ENCODE results near the gene SNRK. TPM values are rescaled to one million over a fixed set of nuclear protein-coding genes. Genes with fewer than 3 reads are reported as not detected.
A peak's percentile ranks its signal among the peaks of the same experiment; 100 is the strongest.

The SNRK gene
- total and polyA plus RNA-seq, 9 of the 15 experiments (the other 6 are each of a cell fraction or from before 2014, with no cell fraction given), result 1.7 to 12.3 (median 7.3) TPM

- TF ChIP-seq ZNF384 (IDR thresholded peaks at IDR 0.05; ENCODE audit: low read depth, low read length) (0 out of 2 replicates have a peak, but pooled peaks have one; percentile 39), TBL1XR1 (IDR thresholded peaks at IDR 0.05; ENCODE audit: low read length in 2 of 2) (peak in 1 of 2 experiments; percentile 30; a peak in 1 of 4 replicates), STAG1 (CRISPR knock-in tag; IDR thresholded peaks at IDR 0.05; ENCODE audit: borderline replicate concordance) (no peak), RFX5 (IDR thresholded peaks at IDR 0.05; ENCODE audit: low read depth, low read length) (no peak), HDAC2 (IDR thresholded peaks at IDR 0.05) (0 out of 2 replicates have a peak, but pooled peaks have one; percentile 53), CGGBP1 (CRISPR knock-in tag; IDR thresholded peaks at IDR 0.05) (no peak), ZNF274 (IDR thresholded peaks at IDR 0.05; ENCODE audit: borderline replicate concordance, low read depth, low read length) (no peak), NEUROD1 (IDR thresholded peaks at IDR 0.05; ENCODE audit: borderline replicate concordance, low read depth, low read length, partially characterized antibody) (no peak), ZNF445 (CRISPR knock-in tag; IDR thresholded peaks at IDR 0.05; ENCODE audit: low read depth) (no peak), MXI1 (IDR thresholded peaks at IDR 0.05; ENCODE audit: low read depth, low read length) (no peak; the same call in 1 of the 2 replicates), CCAR2 (IDR thresholded peaks at IDR 0.05; ENCODE audit: low read depth, low read length) (no peak), ZFX (CRISPR knock-in tag; IDR thresholded peaks at IDR 0.05) (peak; percentile 62), HINFP (tag; conservative IDR thresholded peaks at IDR 0.05; ENCODE audit: low read depth) (no peak), SMARCB1 (IDR thresholded peaks at IDR 0.05; ENCODE audit: insufficient read length, low read depth) (no peak), ZNF511 (CRISPR knock-in tag; IDR thresholded peaks at IDR 0.05) (peak; percentile 80), ZBTB33 (CRISPR knock-in tag; IDR thresholded peaks at IDR 0.05) (no peak), RBBP5 (IDR thresholded peaks at IDR 0.05; ENCODE audit: borderline replicate concordance, insufficient read depth, low read length, poor library complexity, severe bottlenecking) (peak; percentile 98), IFI16 (CRISPR knock-in tag; IDR thresholded peaks at IDR 0.05) (no peak), TSC22D4 (tag; IDR thresholded peaks at IDR 0.05) (no peak), WHSC1 (IDR thresholded peaks at IDR 0.05; ENCODE audit: low read length) (no peak), ZNF324 (CRISPR knock-in tag; IDR thresholded peaks at IDR 0.05) (no peak), PTTG1 (tag; IDR thresholded peaks at IDR 0.05; ENCODE audit: low read depth) (no peak), ZNF589 (CRISPR knock-in tag; IDR thresholded peaks at IDR 0.05; ENCODE audit: low read depth) (no peak), MYC (IDR thresholded peaks at IDR 0.05; ENCODE audit: low read depth, low read length) (peak; percentile 70), MYC (CRISPR knock-in tag; IDR thresholded peaks at IDR 0.05; ENCODE audit: borderline replicate concordance, low read depth) (no peak)
Observed at GRCh38 chr3:43286115-43286840, at the start of gene SNRK (continued).

Measured in K562 (cell line).